ENCODE results near the gene RITA1. TPM values are rescaled to one million over a fixed set of nuclear protein-coding genes. Genes with fewer than 3 reads are reported as not detected.

Gene RITA1
- total and polyA plus RNA-seq, 2 of the 4 experiments (the other 2 are of a cell fraction) = 14.2 to 14.7 TPM

DNA sequence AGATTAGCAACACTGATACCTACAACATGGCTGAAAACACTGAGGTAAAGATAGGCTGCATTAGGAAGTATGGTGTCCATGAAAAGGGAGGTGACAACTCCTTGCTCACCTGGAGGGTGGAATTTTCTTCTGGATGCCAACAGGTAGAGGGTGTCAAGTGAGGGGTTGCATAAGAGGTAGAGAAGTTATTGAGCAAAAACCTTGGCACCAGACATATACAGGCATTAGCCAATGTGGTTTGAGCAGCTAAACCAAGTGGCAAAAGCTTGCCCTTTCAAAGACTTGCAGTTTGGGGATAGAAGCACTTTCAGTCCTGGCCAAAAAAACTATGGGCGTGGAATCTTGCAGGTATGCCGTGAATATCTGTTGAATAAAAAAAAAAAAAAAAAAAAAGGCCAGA is 3.8 kb downstream of the RITA1 start:
- WGBS, 2 experiments (ENCODE audit: extremely low coverage in 2 of 2, insufficient read length in 1 of 2) = no CpG with 5 or more reads among the region's 2 CpGs
- intact Hi-C loops (cut with micrococcal nuclease) (no loop called here), dilution Hi-C loops (cut with HindIII; ENCODE audit: low sequenced_read_pairs, unreplicated experiment) (no loop called here), in situ Hi-C loops (cut with MboI; ENCODE audit: low sequenced_read_pairs) (loop anchor here (25.0 kb wide), 1 partner anchor 1223 kb away; the partner anchor contains the start of gene TBX5)
- no peak overlapping the region for H2AK9ac ChIP-seq (replicated peaks; ENCODE audit: low read depth, low read length, poor library complexity)
- H3K27ac ChIP-seq (ENCODE audit: insufficient read depth, low read length) = no peak overlapping the region
- H2BK20ac ChIP-seq (ENCODE audit: low read depth, low read length) = no peak overlapping the region
- ChIA-PET POLR2A (ENCODE audit: unreplicated experiment) (no interaction called here), CTCF (no interaction called here)
- no peak overlapping the region for H4K91ac ChIP-seq (ENCODE audit: insufficient read depth, low read depth, low read length)
- DNase-seq = no peak
- peaks cover 5% of the 10 kb centered on the region; the same call in 1 of the 2 replicates for H3K9me1 ChIP-seq (ENCODE audit: insufficient read depth, low read length)
- H2AK5ac ChIP-seq (ENCODE audit: low read depth, low read length) = no peak overlapping the region
- no peak overlapping the region for H4K8ac ChIP-seq (ENCODE audit: low read depth in 2 of 2, low read length in 2 of 2)
- no TSS peak for BruUV-seq (replicated peaks)
- H3K79me1 ChIP-seq (ENCODE audit: low read depth in 1 of 2, low read length in 2 of 2) = peaks cover 25 to 41% of the 10 kb centered on the region in 2 experiments
- H3K14ac ChIP-seq (replicated peaks; ENCODE audit: low read depth, low read length) = no peak overlapping the region
- no peak overlapping the region for H4K5ac ChIP-seq (ENCODE audit: low read depth, low read length)
- TF ChIP-seq CEBPB (IDR thresholded peaks at IDR 0.05; ENCODE audit: low read depth, low read length) (no peak), BHLHE40 (IDR thresholded peaks at IDR 0.05; ENCODE audit: low read depth, low read length) (no peak), RFX5 (IDR thresholded peaks at IDR 0.05; ENCODE audit: low read depth, low read length) (no peak), POLR2A (IDR thresholded peaks at IDR 0.05; ENCODE audit: low read depth, low read length) (no peak), FOS (IDR thresholded peaks at IDR 0.05; ENCODE audit: low read depth, low read length) (no peak), MXI1 (IDR thresholded peaks at IDR 0.05; ENCODE audit: borderline replicate concordance, low read depth, low read length) (no peak), SMC3 (IDR thresholded peaks at IDR 0.05; ENCODE audit: low read depth, low read length) (no peak), MAFK (IDR thresholded peaks at IDR 0.05; ENCODE audit: low read depth, low read length) (no peak)
- TF ChIP-seq, protein P1, sequence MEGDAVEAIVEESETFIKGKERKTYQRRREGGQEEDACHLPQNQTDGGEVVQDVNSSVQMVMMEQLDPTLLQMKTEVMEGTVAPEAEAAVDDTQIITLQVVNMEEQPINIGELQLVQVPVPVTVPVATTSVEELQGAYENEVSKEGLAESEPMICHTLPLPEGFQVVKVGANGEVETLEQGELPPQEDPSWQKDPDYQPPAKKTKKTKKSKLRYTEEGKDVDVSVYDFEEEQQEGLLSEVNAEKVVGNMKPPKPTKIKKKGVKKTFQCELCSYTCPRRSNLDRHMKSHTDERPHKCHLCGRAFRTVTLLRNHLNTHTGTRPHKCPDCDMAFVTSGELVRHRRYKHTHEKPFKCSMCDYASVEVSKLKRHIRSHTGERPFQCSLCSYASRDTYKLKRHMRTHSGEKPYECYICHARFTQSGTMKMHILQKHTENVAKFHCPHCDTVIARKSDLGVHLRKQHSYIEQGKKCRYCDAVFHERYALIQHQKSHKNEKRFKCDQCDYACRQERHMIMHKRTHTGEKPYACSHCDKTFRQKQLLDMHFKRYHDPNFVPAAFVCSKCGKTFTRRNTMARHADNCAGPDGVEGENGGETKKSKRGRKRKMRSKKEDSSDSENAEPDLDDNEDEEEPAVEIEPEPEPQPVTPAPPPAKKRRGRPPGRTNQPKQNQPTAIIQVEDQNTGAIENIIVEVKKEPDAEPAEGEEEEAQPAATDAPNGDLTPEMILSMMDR (conservative IDR thresholded peaks at IDR 0.05; ENCODE audit: low read depth, low read length) = no peak
- TF ChIP-seq, protein P2, sequence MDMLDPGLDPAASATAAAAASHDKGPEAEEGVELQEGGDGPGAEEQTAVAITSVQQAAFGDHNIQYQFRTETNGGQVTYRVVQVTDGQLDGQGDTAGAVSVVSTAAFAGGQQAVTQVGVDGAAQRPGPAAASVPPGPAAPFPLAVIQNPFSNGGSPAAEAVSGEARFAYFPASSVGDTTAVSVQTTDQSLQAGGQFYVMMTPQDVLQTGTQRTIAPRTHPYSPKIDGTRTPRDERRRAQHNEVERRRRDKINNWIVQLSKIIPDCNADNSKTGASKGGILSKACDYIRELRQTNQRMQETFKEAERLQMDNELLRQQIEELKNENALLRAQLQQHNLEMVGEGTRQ (IDR thresholded peaks at IDR 0.05; ENCODE audit: low read depth, low read length) = no peak
- no peak for ATAC-seq (ENCODE audit: low read depth)
- no peak overlapping the region for H3K4ac ChIP-seq (ENCODE audit: low read depth, low read length)
- H3K9me3 ChIP-seq (ENCODE audit: control insufficient read depth, insufficient read depth, low read length) = no peaks in the 10 kb centered on the region
- H3K18ac ChIP-seq (ENCODE audit: low read depth, low read length) = no peak overlapping the region
- H3K23ac ChIP-seq (ENCODE audit: low read depth, low read length) = peak overlapping the region; percentile 28; the same call in 1 of the 2 replicates
- H2BK5ac ChIP-seq (ENCODE audit: low read depth, low read length, poor library complexity, severe bottlenecking) = no peak overlapping the region
- no peak overlapping the region for H2BK120ac ChIP-seq (ENCODE audit: low read depth, low read length)
- H3K4me2 ChIP-seq (ENCODE audit: low read depth, low read length) = no peak overlapping the region
- H3K27me3 ChIP-seq (ENCODE audit: control insufficient read depth, insufficient read depth, low read length) = no peaks in the 10 kb centered on the region
- H4K20me1 ChIP-seq (ENCODE audit: insufficient read depth, low read length) = no peaks in the 10 kb centered on the region; the same call in 1 of the 2 replicates
- H3K9ac ChIP-seq (ENCODE audit: low read depth, low read length) = no peak overlapping the region
- H3K4me3 ChIP-seq (ENCODE audit: insufficient read depth, low read depth, low read length) = no peak overlapping the region
- peaks cover 13% of the 10 kb centered on the region for H3K36me3 ChIP-seq (ENCODE audit: control insufficient read depth, insufficient read depth, low read length)
- no peak overlapping the region for H2AFZ ChIP-seq (replicated peaks; ENCODE audit: low read length, poor library complexity)
- H3K4me1 ChIP-seq (ENCODE audit: control insufficient read depth, insufficient read depth, low read length) = peaks cover 7% of the 10 kb centered on the region
- no peak overlapping the region for H2BK15ac ChIP-seq (ENCODE audit: low read depth, low read length)
- H3K56ac ChIP-seq (ENCODE audit: extremely low read depth, insufficient read depth, low read length) = no peak overlapping the region

Measured in IMR-90 (cell line).